Upper lobe of right lung (tissue), 1 donor: ENCODE data around the gene APBA2. TPM values are rescaled to one million over a fixed set of nuclear protein-coding genes. Genes with fewer than 3 reads are reported as not detected.

Experiments
- ATAC-seq: fragments of 200-7000 bp; cut with Tn5 transposase; one replicate; pipeline ENCODE4 v1.9.1; 2020; ENCODE audit warnings: mild to moderate bottlenecking, moderate library complexity
- DNase-seq: peaks from one replicate; pipeline ENCODE4 v3.0.0-alpha.2; 2020
- H3K27ac ChIP-seq: fragments of 200-600 bp; one replicate; pipeline ENCODE4 v1.8.0; 2022
- H3K27me3 ChIP-seq: fragments of 200-600 bp; one replicate; pipeline ENCODE4 v1.8.0; 2022; ENCODE audit warnings: mild to moderate bottlenecking
- H3K36me3 ChIP-seq: fragments of 200-600 bp; one replicate; pipeline ENCODE4 v1.8.0; 2022
- H3K4me1 ChIP-seq: fragments of 200-600 bp; one replicate; pipeline ENCODE4 v1.8.0; 2022
- H3K4me3 ChIP-seq: fragments of 200-600 bp; one replicate; pipeline ENCODE4 v1.8.0; 2022; ENCODE audit warnings: mild to moderate bottlenecking
- H3K9me3 ChIP-seq: fragments of 200-600 bp; one replicate; pipeline ENCODE4 v1.8.0; 2022
- intact Hi-C: fragments of 100-400 bp; cut with DNase I; formaldehyde crosslinking; loops from one replicate; pipeline ENCODE4 v1.11.0; 2022
- total RNA-seq: library from RNA; stranded (reverse); fragmentation: NEBNext Ultra II Directional; extraction: Animal tissue kit (Norgen Biotek cat#: 25700); gene quantifications from one replicate; pipeline ENCODE4 v1.2.1, GENCODE V29; 2021
- TF ChIP-seq, protein P1 (sequence below): fragments of 200-600 bp; IDR thresholded peaks from one replicate; pipeline ENCODE4 v1.8.0; 2022; ENCODE audit warnings: antibody characterized with exemption
- donor health status: DM: no; HTN: yes; CAD: no; lungs with severe emphysema.

Gene APBA2
- total RNA-seq, 1 donor from 2014 or later, result 4.2 TPM

- DNase-seq (peak; percentile 58), ATAC-seq (no peak)
- intact Hi-C loops, result no loop called here
- H3K36me3 ChIP-seq, result no peaks in the 10 kb centered on the region
- no peaks in the 10 kb centered on the region for H3K27me3 ChIP-seq
- H3K9me3 ChIP-seq, result no peaks in the 10 kb centered on the region
- no peaks in the 10 kb centered on the region for H3K4me1 ChIP-seq
- no peak overlapping the region for H3K4me3 ChIP-seq
- TF ChIP-seq, protein P1, sequence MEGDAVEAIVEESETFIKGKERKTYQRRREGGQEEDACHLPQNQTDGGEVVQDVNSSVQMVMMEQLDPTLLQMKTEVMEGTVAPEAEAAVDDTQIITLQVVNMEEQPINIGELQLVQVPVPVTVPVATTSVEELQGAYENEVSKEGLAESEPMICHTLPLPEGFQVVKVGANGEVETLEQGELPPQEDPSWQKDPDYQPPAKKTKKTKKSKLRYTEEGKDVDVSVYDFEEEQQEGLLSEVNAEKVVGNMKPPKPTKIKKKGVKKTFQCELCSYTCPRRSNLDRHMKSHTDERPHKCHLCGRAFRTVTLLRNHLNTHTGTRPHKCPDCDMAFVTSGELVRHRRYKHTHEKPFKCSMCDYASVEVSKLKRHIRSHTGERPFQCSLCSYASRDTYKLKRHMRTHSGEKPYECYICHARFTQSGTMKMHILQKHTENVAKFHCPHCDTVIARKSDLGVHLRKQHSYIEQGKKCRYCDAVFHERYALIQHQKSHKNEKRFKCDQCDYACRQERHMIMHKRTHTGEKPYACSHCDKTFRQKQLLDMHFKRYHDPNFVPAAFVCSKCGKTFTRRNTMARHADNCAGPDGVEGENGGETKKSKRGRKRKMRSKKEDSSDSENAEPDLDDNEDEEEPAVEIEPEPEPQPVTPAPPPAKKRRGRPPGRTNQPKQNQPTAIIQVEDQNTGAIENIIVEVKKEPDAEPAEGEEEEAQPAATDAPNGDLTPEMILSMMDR, result no peak
- H3K27ac ChIP-seq, result no peak overlapping the region
Observed at GRCh38 chr15:28915935-28916334, 30.2 kb downstream of the APBA2 start.

GRCh38 chr15:28917791-28918140 lies 32.0 kb downstream of the APBA2 start:
- ATAC-seq, result no peak
- no peaks in the 10 kb centered on the region for H3K9me3 ChIP-seq
- TF ChIP-seq, protein P1, result no peak
- no peak overlapping the region for H3K27ac ChIP-seq
- intact Hi-C loops, result no loop called here
- no peaks in the 10 kb centered on the region for H3K27me3 ChIP-seq
- H3K36me3 ChIP-seq, result no peaks in the 10 kb centered on the region
- DNase-seq, result no peak
- no peaks in the 10 kb centered on the region for H3K4me1 ChIP-seq
- H3K4me3 ChIP-seq, result no peak overlapping the region

GRCh38 chr15:28918141-28918983 lies 32.6 kb downstream of the APBA2 start:
- TF ChIP-seq, protein P1, result no peak
- no peaks in the 10 kb centered on the region for H3K9me3 ChIP-seq
- H3K4me1 ChIP-seq, result no peaks in the 10 kb centered on the region
- no peaks in the 10 kb centered on the region for H3K36me3 ChIP-seq
- intact Hi-C loops, result no loop called here
- no peak overlapping the region for H3K27ac ChIP-seq
- H3K4me3 ChIP-seq, result no peak overlapping the region
- no peaks in the 10 kb centered on the region for H3K27me3 ChIP-seq
- ATAC-seq, result no peak
- peak; percentile 56 for DNase-seq

- Histone ChIP-seq H3K4me3 (no peak overlapping the region), H3K9me3 (no peaks in the 10 kb centered on the region), H3K27me3 (no peaks in the 10 kb centered on the region), H3K27ac (no peak overlapping the region), H3K4me1 (no peaks in the 10 kb centered on the region), H3K36me3 (no peaks in the 10 kb centered on the region)
- TF ChIP-seq, protein P1, result no peak
- ATAC-seq (no peak), DNase-seq (peak; percentile 57)
- intact Hi-C loops, result no loop called here
Observed at GRCh38 chr15:28919201-28919635, 33.4 kb downstream of the APBA2 start.

DNA sequence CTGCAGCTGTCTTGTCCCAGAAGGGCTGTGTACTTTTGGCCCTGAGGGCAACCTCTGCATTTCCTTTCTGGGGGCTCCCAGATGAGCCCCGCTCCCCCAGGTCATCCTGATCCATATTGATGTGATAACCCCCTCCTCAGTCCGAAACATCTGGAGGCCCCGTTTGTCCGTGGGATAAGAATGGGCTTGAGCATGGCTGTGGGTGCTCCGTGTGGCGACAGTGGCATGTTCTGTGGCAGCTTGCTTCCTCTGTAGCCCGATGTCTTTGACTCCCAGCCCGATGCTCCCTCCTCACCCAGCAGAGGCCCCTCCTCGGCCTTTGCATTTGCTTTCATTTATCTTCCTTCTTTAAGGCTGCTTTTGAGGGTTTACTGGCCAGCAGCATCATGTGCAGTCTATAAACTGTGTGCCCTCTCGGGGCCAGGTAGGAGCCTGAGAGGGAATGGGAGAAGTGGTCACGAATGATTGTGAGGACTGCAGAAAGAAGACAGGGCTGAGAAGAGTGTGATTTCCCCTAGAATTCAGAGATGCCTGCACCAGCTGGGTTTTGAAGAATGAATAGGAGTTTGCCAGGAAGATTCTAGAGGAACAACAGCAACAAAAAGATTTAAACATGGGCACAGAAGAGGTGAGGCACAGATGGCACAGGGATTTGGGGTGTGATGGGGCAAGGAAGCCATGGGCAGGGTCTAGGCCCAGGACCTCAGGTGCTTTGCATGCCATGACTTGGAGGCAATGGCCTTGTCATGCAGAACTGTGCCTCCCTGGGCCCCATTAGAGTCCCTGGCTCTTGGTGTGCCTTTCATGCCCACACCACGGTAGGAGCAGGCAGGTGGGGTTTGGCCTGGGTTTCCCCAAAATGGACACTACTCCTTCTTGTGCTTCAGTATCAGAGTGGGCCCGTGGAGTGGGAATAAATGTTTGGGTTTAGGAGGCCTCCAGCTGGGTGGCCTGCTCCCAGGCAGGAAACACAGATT lies 34.2 kb downstream of the APBA2 start:
- H3K27ac ChIP-seq, result no peak overlapping the region
- H3K4me1 ChIP-seq, result no peaks in the 10 kb centered on the region
- H3K4me3 ChIP-seq, result no peak overlapping the region
- H3K9me3 ChIP-seq, result no peaks in the 10 kb centered on the region
- H3K27me3 ChIP-seq, result no peaks in the 10 kb centered on the region
- ATAC-seq (no peak), DNase-seq (peak; percentile 50)
- TF ChIP-seq, protein P1, result no peak
- no peaks in the 10 kb centered on the region for H3K36me3 ChIP-seq
- intact Hi-C loops, result no loop called here
